ENCODE results near the gene B4GALNT1.
"Not testable (repeated sequence)": the region's sequence is repeated elsewhere in the genome, so short reads cannot be mapped to it uniquely, and the experiment has no call there.

Gene B4GALNT1

GRCh38 chr12:57620245-57620935 is 12.6 kb downstream of the B4GALNT1 start:
- DNase-seq: no peak

GRCh38 chr12:57619434-57620244 is 13.4 kb downstream of the B4GALNT1 start:
- no peak for DNase-seq

- DNase-seq: no peak
Measured at GRCh38 chr12:57618966-57619433, 14.0 kb downstream of the B4GALNT1 start.

- DNase-seq: not testable (repeated sequence)
Measured at GRCh38 chr12:57618431-57618830, 14.6 kb downstream of the B4GALNT1 start.

GRCh38 chr12:57617942-57618341 is 15.1 kb downstream of the B4GALNT1 start:
- no peak for DNase-seq

- DNase-seq: no peak
Measured at GRCh38 chr12:57616383-57617101, 16.5 kb downstream of the B4GALNT1 start.

- no peak for DNase-seq
Measured at GRCh38 chr12:57615637-57616036, 17.4 kb downstream of the B4GALNT1 start.

GRCh38 chr12:57614948-57615500 is 18.0 kb downstream of the B4GALNT1 start:
- DNase-seq: no peak

GRCh38 chr12:57614178-57614947 is 18.6 kb downstream of the B4GALNT1 start:
- DNase-seq: no peak

GRCh38 chr12:57613427-57614109 is 19.4 kb downstream of the B4GALNT1 start:
- DNase-seq: no peak

GRCh38 chr12:57612711-57613426 is 20.1 kb downstream of the B4GALNT1 start:
- no peak for DNase-seq

- DNase-seq: no peak
Measured at GRCh38 chr12:57611827-57612710, 20.9 kb downstream of the B4GALNT1 start.

- DNase-seq: peak; percentile 45
Measured at GRCh38 chr12:57611108-57611826, 21.7 kb downstream of the B4GALNT1 start, which contains the start of gene ARHGEF25. Gene ARHGEF25 (plus strand): TSS chr12:57611435. CDS start chr12:57611895, 460 bp downstream.

GRCh38 chr12:57610554-57611107 is 22.4 kb downstream of the B4GALNT1 start:
- no peak for DNase-seq

GRCh38 chr12:57609781-57610553 is 23.0 kb downstream of the B4GALNT1 start:
- no peak for DNase-seq

GRCh38 chr12:57609101-57609780 is 23.8 kb downstream of the B4GALNT1 start:
- DNase-seq: no peak

- DNase-seq: no peak
Measured at GRCh38 chr12:57607958-57608663, 24.9 kb downstream of the B4GALNT1 start.
